ENCODE measurements around the gene P3H2. TPM values are rescaled to one million over a fixed set of nuclear protein-coding genes. Genes with fewer than 3 reads are reported as not detected.

Gene P3H2
- total and polyA plus RNA-seq, 2 experiments from 2014 or later, result 8.2 to 24.2 TPM

GRCh38 chr3:190076136-190076535 lies 44.6 kb downstream of the P3H2 start (continued):
- no peak for TF ChIP-seq ZNF462 (CRISPR knock-in tag; IDR thresholded peaks at IDR 0.05)
- TF ChIP-seq CTCF (conservative IDR thresholded peaks at IDR 0.05; ENCODE audit: low read depth in 2 of 2), result no peak

GRCh38 chr3:190074817-190075216 lies 45.9 kb downstream of the P3H2 start:
- ATAC-seq, result no peak
- H3K4me2 ChIP-seq, result no peak overlapping the region
- TF ChIP-seq POLR2AphosphoS5 (IDR thresholded peaks at IDR 0.05; ENCODE audit: low read depth) (no peak), REST (IDR thresholded peaks at IDR 0.05; ENCODE audit: unreplicated experiment) (no peak), NANOG (IDR thresholded peaks at IDR 0.05; ENCODE audit: borderline replicate concordance) (no peak), ETS1 (IDR thresholded peaks at IDR 0.05) (no peak), ZNF114 (CRISPR knock-in tag; IDR thresholded peaks at IDR 0.05) (no peak), STAT1 (IDR thresholded peaks at IDR 0.05; ENCODE audit: unreplicated experiment) (no peak), CREB1 (CRISPR knock-in tag; IDR thresholded peaks at IDR 0.05; ENCODE audit: low read depth) (no peak), ZNF331 (CRISPR knock-in tag; IDR thresholded peaks at IDR 0.05; ENCODE audit: low read depth) (no peak)

More at GRCh38 chr3:190074817-190075216, 45.9 kb downstream of the P3H2 start:
- no peaks in the 10 kb centered on the region for H3K27me3 Mint-ChIP-seq (ENCODE audit: insufficient read depth, low read depth, poor library complexity)
- H3K4me1 Mint-ChIP-seq, result peaks cover 14% of the 10 kb centered on the region
- H3K36me3 Mint-ChIP-seq (ENCODE audit: low read depth), result no peaks in the 10 kb centered on the region
- Histone ChIP-seq H3K4me3 (no peak overlapping the region), H3K9me2 (ENCODE audit: insufficient read depth) (no peaks in the 10 kb centered on the region), H3K27me3 (ENCODE audit: insufficient read depth) (no peaks in the 10 kb centered on the region), H3F3A (replicated peaks; ENCODE audit: low read depth) (no peaks in the 10 kb centered on the region), H3K36me3 (ENCODE audit: insufficient read depth) (no peaks in the 10 kb centered on the region), H3K79me2 (replicated peaks; ENCODE audit: insufficient read depth) (0 out of 2 replicates have a peak, but pooled peaks cover 6% of the 10 kb centered on the region), H3K4me1 (ENCODE audit: insufficient read depth) (0 out of 2 replicates have a peak, but pooled peaks cover 4% of the 10 kb centered on the region), H2AFZ (no peak overlapping the region), H3K27ac (ENCODE audit: low read depth) (no peak overlapping the region), H4K20me1 (replicated peaks; ENCODE audit: insufficient read depth) (no peaks in the 10 kb centered on the region)
- DNase-seq (ENCODE audit: low spot score), result no peak
- no peak overlapping the region for H3K4me3 Mint-ChIP-seq
- no peaks in the 10 kb centered on the region for H3K9me3 Mint-ChIP-seq
- no peak overlapping the region for H3K27ac Mint-ChIP-seq

Data from GM23338 (cell line).